DND-41 (cell line): ENCODE results near the gene GBA3.

Experiments
- ATAC-seq: fragments of 200-7000 bp; cut with Tn5 transposase; 3 replicates; pipeline ENCODE4 v1.9.1; 2021; ENCODE audit warnings: low read depth; ENCODE audit not compliant: insufficient read depth
- DNase-seq: peaks from one replicate; pipeline ENCODE4 v3.0.0-alpha.2; 2020
- H2AFZ ChIP-seq: 2 replicates; pipeline ENCODE4 v1.6.0; 2012; ENCODE audit warnings: low read depth, low read length
- H3K27ac ChIP-seq: 2 replicates; pipeline ENCODE4 v1.5.1; 2012; ENCODE audit warnings: low read length, inconsistent platforms
- H3K27me3 ChIP-seq: fragments of 200-600 bp; sonication (generic); 2 replicates; pipeline ENCODE4 v1.6.0; 2012; ENCODE audit warnings: low read length, mild to moderate bottlenecking, inconsistent platforms; ENCODE audit not compliant: insufficient read depth, poor library complexity
- H3K36me3 ChIP-seq: 2 replicates; pipeline ENCODE4 v1.5.1; 2012; ENCODE audit warnings: low read length, inconsistent platforms; ENCODE audit not compliant: insufficient read depth
- H3K4me1 ChIP-seq: 2 replicates; pipeline ENCODE4 v1.5.1; 2012; ENCODE audit warnings: mild to moderate bottlenecking, low read length; ENCODE audit not compliant: insufficient read depth
- H3K4me2 ChIP-seq: 2 replicates; pipeline ENCODE4 v1.6.0; 2012; ENCODE audit warnings: mild to moderate bottlenecking, moderate library complexity, low read length, inconsistent platforms; ENCODE audit not compliant: insufficient read depth
- H3K4me3 ChIP-seq, 2 experiments: fragments of 200-600 bp in 1 of 2; shearing (Covaris generic) in 1 of 2; 2 replicates each; pipeline ENCODE4 v1.5.1; 2012 to 2016; ENCODE audit warnings: inconsistent platforms in 2 of 2, low read length in 2 of 2, mild to moderate bottlenecking in 2 of 2, low read depth in 1 of 2, moderate library complexity in 1 of 2
- H3K79me2 ChIP-seq: 2 replicates; pipeline ENCODE4 v1.6.0; 2012; ENCODE audit warnings: low read length, inconsistent platforms; ENCODE audit not compliant: insufficient read depth
- H3K9ac ChIP-seq: 2 replicates; pipeline ENCODE4 v1.6.0; 2012; ENCODE audit warnings: low read depth, mild to moderate bottlenecking, inconsistent platforms, low read length, moderate library complexity
- H3K9me3 ChIP-seq: 2 replicates; pipeline ENCODE4 v1.5.1; 2012; ENCODE audit warnings: low read length, moderate library complexity, mild to moderate bottlenecking, inconsistent platforms; ENCODE audit not compliant: insufficient read depth, severe bottlenecking
- H4K20me1 ChIP-seq: 2 replicates; pipeline ENCODE4 v1.6.0; 2012; ENCODE audit warnings: low read length; ENCODE audit not compliant: insufficient read depth
- EZH2 ChIP-seq: IDR thresholded peaks from 3 replicates; pipeline ENCODE4 v1.6.1; 2012; ENCODE audit warnings: borderline replicate concordance, low read depth, mild to moderate bottlenecking, moderate library complexity, low read length, inconsistent platforms; ENCODE audit not compliant: severe bottlenecking
- TF ChIP-seq, protein P1 (sequence below): IDR thresholded peaks from 2 replicates; pipeline ENCODE4 v1.5.1; 2012; ENCODE audit warnings: borderline replicate concordance, low read length, moderate library complexity, mild to moderate bottlenecking; ENCODE audit not compliant: poor library complexity, severe bottlenecking; ENCODE audit errors: extremely low read depth

The GBA3 gene

GRCh38 chr4:22814906-22815305 lies 122.2 kb downstream of the GBA3 start:
- Histone ChIP-seq H3K4me3 (no peak overlapping the region), H3K36me3 (no peaks in the 10 kb centered on the region)

DNA sequence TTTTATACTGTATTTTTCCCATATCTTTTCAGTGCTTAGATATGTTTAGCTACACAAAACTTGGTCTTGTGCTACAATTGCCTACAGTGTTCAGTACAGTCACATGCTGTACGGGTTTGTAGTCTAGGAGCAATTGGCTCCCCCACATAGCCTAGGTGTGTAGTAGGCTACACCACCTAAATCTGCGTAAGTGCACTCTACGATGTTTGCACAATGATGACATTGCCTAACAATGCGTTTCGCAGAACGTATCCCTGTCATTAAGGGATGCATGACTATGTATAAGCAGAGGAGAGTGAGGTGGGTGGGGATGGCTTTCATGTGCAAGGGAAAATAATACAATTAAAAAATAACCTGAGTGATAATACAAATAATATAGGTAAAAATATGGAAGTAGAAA lies 131.4 kb downstream of the GBA3 start:
- H3K4me1 ChIP-seq: no peaks in the 10 kb centered on the region
- no peak overlapping the region for H2AFZ ChIP-seq
- no peak overlapping the region for H3K4me3 ChIP-seq
- H3K9me3 ChIP-seq: no peaks in the 10 kb centered on the region
- no peak overlapping the region for H3K9ac ChIP-seq
- no peak for ATAC-seq
- no peak overlapping the region for H3K4me2 ChIP-seq
- no peaks in the 10 kb centered on the region for H3K79me2 ChIP-seq
- no peak overlapping the region for H3K27ac ChIP-seq
- H3K27me3 ChIP-seq: no peaks in the 10 kb centered on the region
- TF ChIP-seq EZH2: no peak
- TF ChIP-seq, protein P1, sequence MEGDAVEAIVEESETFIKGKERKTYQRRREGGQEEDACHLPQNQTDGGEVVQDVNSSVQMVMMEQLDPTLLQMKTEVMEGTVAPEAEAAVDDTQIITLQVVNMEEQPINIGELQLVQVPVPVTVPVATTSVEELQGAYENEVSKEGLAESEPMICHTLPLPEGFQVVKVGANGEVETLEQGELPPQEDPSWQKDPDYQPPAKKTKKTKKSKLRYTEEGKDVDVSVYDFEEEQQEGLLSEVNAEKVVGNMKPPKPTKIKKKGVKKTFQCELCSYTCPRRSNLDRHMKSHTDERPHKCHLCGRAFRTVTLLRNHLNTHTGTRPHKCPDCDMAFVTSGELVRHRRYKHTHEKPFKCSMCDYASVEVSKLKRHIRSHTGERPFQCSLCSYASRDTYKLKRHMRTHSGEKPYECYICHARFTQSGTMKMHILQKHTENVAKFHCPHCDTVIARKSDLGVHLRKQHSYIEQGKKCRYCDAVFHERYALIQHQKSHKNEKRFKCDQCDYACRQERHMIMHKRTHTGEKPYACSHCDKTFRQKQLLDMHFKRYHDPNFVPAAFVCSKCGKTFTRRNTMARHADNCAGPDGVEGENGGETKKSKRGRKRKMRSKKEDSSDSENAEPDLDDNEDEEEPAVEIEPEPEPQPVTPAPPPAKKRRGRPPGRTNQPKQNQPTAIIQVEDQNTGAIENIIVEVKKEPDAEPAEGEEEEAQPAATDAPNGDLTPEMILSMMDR: no peak
- H4K20me1 ChIP-seq: no peaks in the 10 kb centered on the region
- no peaks in the 10 kb centered on the region for H3K36me3 ChIP-seq
- DNase-seq: no peak

More at GRCh38 chr4:22814906-22815305, 122.2 kb downstream of the GBA3 start:
- peaks cover 2% of the 10 kb centered on the region for H3K9me3 ChIP-seq
- DNase-seq: no peak
- H3K79me2 ChIP-seq: no peaks in the 10 kb centered on the region
- no peaks in the 10 kb centered on the region for H4K20me1 ChIP-seq
- no peak for ATAC-seq
- H2AFZ ChIP-seq: no peak overlapping the region
- H3K4me2 ChIP-seq: no peak overlapping the region
- H3K27ac ChIP-seq: no peak overlapping the region
- no peaks in the 10 kb centered on the region for H3K27me3 ChIP-seq
- TF ChIP-seq, protein P1: no peak
- no peak for TF ChIP-seq EZH2
- H3K4me1 ChIP-seq: no peaks in the 10 kb centered on the region
- H3K9ac ChIP-seq: no peak overlapping the region

DNA sequence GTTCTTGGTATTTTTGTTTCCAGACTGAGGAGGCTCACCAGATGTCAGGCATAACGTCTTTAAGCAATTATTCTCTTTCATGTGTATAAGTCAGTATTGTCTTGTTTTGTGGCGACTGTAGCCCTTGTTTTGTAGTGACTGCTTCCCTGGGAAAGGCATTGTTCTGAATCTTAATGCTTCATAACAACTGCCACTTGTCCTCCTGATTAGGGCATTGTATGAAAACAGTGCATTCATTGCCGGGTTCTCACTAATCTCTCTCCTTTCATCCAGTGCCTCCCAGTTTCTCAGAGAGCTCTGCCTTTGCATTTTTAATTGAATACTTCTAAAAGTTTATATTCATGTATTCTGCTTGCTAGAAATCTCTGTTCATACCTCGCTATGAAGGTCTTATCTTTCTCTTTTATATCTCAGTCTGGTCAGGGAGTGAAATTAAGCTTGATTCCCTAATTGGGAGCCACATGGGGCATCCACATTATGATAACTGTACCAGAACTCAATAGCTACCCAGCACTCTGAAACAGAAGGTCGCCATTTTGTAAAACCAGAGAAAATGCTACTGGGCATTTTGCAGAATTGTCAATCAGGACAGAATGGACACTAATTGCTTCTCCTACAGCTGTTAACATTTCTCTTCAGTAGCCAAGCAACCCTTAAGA lies 149.8 kb downstream of the GBA3 start:
- Histone ChIP-seq H3K27me3 (no peaks in the 10 kb centered on the region), H3K27ac (no peak overlapping the region), H3K9me3 (no peaks in the 10 kb centered on the region), H3K4me3 (no peak overlapping the region), H3K4me1 (no peaks in the 10 kb centered on the region), H2AFZ (no peak overlapping the region), H3K9ac (no peak overlapping the region), H3K4me2 (no peak overlapping the region), H3K36me3 (no peaks in the 10 kb centered on the region), H4K20me1 (no peaks in the 10 kb centered on the region), H3K79me2 (no peaks in the 10 kb centered on the region)
- ATAC-seq (no peak), DNase-seq (no peak)
- TF ChIP-seq, protein P1: no peak
- TF ChIP-seq EZH2: no peak

- H3K79me2 ChIP-seq: no peaks in the 10 kb centered on the region
- H3K9ac ChIP-seq: no peak overlapping the region
- H3K36me3 ChIP-seq: no peaks in the 10 kb centered on the region
- H3K4me3 ChIP-seq: no peak overlapping the region
- H3K4me2 ChIP-seq: no peak overlapping the region
- H3K9me3 ChIP-seq: no peaks in the 10 kb centered on the region
- no peak overlapping the region for H2AFZ ChIP-seq
- ATAC-seq (no peak), DNase-seq (no peak)
- H3K27me3 ChIP-seq: no peaks in the 10 kb centered on the region
- TF ChIP-seq, protein P1: no peak
- TF ChIP-seq EZH2: no peak
- no peaks in the 10 kb centered on the region for H4K20me1 ChIP-seq
- no peaks in the 10 kb centered on the region for H3K4me1 ChIP-seq
- no peak overlapping the region for H3K27ac ChIP-seq
These were observed 155.6 kb downstream of the GBA3 start for GRCh38 chr4:22848332-22848731.
